ENCODE results near the gene ZFYVE26.
"Not testable (repeated sequence)": the region's sequence is repeated elsewhere in the genome, so short reads cannot be mapped to it uniquely, and the experiment has no call there.

Gene ZFYVE26

DNA sequence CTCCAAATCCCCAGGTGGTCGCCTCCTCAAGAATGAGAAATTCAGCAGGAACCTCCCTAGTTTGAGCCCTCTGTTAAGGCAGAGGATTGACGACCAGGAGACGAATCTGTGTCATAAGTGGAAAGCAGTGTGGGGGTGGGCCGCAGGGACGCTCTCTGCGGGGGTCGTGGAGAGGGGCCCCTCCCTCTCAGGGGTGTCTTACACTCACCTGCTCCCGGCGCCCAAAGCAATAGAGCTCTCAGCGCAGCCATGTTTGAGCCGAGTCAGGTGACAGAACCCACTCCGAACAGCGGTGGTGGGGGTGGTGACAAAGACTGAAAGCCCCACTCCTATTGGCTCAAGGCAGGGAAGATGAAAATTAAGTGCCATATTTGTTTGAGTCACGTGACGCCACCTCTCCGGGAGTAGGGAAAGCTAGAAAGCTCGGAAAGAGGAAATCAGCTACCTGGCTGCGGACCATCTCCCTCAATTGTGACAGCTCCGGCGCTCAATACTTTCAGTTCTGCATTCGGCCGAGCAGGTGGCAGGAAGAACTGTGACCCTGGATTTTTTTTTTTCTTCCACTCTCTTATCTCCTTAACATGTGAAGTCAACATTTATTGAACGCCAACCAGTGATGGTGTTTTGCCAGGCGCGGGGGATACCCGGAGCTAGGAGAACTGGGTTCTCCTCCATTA lies at the start of gene ZFYVE26:
TSS of gene ZFYVE26 (minus strand) at position 265 of the 677 bp plus-strand sequence. CDS start 627 bp downstream, outside the sequence.
- peak; percentile 57 to 93 for DNase-seq

DNA sequence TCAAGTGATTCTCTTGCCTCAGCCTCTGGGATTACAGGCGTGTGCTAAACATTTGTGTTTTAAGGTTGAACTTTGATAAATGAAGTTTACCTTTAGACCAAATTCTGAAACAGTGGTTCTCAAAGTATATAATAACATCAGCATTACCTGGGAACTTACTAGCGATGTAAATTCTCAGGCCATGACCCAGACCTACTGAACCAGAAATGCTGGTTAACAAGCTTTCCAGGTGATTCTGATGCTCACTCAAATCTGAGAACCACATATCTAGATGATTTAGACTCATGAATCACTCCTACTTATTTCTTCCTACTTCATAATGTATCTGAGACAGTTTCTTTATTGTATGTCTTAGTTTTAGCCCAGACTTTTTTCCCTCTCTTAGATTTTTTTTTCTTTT lies 46.8 kb upstream of the ZFYVE26 start:
- DNase-seq, result no peak

DNA sequence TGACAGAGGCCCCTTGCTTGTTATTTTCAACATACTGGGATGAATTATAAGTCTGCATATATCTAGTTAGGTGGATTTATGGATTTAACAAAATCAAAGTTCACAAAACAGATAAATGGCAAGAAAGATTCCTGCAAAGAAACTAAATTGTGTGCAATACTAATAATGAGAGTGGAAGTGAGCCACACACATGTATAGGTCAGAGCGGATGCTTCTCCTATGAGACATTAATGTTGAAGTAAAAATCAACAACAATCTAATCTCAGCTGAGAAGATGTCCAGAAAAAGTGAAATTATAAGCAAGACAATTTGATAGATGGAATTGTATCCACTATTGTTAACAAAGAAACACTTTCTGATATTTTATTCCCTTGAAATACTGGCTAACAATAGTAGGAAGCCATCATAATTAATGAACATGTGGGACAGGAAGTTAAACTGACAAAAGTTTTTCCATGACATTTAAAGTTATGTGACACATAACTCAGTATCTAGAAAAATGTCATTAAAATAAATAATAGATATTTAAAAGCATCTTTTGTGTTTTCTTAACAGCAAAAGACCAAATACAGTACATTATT lies 42.9 kb upstream of the ZFYVE26 start:
- no peak for DNase-seq

DNA sequence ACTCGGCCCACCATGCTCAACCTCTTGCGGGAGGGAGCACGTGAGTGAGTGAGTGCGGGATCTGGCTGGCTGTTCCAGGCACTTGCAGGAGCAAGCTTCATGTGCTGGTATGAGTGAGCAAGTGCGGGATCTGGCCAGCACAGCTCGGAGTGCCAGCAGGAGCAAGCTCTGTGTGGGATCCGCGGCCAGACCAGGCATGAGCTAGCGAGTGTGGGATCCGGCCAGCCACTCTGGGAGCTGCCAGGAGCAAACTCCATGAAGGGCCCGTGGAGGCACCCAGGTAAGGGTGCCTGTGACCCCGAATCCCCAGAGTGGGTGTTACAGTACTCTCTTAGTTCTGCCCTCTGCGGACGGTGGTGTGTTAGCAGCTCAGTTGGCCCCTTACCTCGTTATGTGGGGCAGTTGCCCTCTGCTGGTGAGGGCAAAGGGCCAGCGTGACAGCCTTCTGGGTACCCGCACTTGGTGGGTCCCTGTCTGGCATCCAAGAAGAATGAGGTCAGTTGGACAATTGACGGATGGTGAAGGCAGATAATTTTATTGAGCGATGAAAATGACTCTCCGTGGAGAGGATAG lies 41.5 kb upstream of the ZFYVE26 start:
- no peak for DNase-seq

DNA sequence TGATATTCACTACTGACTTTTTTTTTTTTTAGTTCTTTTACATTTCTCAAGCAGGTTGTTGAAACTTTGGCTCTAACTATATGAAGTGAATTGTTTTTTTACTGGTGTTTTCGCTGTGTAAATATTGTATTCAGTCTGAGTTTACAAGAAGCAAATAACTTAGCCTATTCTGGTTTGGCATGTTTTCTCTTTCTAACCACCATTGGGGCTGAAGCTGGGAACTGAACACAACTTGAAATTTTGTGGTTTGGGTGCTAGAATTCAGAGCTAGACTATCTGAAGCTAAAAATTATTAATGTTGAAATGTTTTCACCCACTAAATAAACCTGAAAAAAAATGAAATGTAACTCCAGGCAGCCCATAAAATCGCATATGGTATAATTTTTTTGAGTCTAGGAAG lies 40.4 kb upstream of the ZFYVE26 start:
- DNase-seq, result no peak

DNA sequence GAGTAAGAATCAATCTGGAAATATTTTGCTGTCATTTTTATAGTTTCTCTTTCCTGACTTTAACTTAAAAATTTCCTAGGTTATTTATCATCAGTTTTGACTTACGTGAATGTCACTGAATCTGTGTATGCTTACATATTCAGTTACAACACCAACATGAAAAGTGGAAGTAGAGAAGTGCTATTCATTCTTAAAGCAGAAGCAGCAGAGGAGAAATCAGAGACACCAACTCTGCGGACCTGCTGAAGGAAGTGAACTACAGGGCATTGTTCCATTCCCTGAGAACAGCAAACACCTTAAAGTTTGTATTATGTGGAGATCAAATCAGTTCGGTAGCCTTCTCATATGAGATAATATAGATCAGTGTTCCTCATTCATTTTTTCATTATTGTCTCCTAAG lies 37.3 kb upstream of the ZFYVE26 start:
- DNase-seq, result no peak

DNA sequence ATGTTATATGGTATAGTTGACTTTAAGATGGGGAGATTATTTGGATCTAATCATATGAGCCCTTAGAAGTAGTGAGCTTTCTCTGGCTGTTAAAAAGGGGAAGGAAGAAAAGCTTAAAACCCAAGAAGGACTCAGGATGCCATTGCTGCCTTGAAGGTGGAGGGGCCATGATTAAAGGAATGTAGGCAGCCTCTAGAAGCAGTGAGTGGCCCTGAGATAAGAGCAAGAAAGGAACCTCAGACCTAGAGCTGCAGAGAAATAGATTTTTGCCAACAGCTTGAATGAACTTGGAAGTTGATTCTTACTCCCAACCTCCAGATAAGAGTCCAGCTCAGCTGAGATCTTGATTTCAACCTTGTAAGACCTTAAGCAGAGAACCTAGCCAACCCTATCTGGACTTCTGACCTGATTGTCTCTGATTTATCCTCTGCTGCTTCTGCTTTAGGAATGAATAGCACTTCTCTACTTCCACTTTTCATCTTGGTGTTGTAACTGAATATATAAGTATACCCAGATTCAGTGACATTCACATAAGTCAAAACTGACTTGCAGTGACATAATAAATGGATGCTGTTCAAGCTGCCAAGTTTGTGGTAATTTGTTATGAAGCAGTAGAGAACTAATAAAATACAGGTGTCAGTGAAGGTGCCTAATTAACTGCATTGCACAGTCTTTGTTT lies 36.7 kb upstream of the ZFYVE26 start:
- DNase-seq, result no peak

DNA sequence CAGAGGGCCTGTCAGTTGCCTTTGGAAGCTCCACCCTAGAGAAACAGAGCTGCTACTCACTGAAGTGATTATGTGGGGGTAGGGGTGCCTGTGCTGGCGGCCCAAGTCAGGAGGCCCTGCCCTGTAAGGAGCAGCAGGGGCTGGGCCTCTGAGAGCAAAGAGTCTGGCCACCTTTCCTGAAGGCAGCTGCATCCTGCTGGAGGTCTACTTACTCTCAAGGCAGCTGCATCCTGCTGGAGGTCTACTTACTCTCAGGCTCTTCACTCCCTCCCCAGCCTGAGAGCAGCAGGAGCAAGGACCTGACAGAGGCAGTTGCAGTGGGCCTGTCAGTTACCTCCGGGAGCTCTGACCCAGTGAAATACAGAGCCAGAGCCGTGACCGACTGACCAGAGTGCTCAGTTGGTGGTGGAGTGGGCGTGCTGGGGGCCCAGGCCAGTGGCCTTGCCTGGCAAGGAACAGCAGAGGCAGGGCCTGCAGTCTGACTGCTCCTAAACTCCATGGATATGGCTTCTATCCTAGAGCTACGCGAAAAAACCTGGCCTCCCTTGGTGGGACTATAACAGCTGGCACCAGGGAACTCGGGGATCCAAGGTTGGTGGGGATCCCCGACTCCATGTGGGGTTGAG lies 35.5 kb upstream of the ZFYVE26 start:
- no peak for DNase-seq

DNA sequence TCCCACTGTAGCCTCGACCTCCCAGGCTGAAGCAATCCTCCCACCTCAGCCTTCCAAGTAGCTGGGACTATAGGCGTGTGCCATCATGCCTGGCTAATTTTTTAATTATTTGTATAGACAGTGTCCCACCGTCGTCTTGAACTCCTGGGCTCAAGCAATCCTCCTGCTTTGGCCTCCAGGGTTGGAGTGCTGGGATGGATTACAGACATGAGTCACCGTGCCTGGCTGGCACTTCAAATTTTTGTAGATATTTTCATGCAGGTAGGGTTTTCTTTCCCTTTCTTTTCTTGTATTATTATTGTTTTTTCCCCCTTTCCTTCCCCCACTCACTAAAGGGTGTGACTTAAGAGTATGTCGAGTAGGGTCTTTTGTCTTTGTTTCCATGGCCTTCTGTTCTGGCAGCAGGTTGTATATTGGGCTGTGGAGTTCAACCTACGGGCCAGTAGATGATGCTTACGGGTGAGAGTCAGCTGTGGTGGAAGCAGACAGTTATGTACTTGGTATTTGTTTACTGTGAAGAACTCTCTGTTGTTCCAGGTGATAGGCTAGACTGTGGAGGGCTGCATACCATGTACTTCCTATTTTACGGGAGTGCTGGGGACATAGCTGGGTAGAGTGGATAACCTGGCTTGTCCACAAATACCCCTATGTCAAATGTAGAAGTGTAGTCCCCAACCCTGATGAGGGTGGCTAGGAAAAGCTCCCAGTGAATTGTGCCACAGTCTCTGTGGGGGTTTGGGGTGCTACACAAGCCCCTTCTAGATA lies 33.9 kb upstream of the ZFYVE26 start:
- no peak for DNase-seq

DNA sequence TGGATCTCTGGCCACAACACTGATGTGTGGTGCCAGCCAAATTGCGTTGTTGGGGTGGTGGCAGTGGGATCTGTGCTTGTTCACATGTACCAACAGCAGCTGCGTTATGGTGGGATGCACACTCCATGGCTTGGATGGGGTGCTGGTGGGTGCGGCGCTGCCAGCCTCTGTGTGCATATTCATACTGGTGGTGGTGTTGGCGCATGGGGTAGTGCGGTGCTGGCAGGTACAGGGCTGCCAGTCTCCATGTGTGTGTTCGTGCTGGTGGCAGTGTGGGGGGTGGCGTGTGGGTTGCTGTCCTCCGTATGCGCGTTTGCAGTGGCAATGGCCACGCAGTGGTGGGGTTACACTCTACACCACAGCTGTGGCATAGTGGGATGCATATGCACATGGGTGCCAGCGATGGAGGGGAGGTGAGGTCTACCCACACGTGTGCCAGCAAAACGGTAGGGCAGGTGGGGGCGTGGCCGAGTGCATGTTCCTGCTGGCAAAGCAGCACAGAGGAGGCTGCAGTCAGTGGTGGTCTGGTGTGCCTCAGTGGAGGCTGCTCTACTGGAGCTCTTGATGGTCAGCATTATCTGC lies 29.7 kb upstream of the ZFYVE26 start:
- no peak for DNase-seq

DNA sequence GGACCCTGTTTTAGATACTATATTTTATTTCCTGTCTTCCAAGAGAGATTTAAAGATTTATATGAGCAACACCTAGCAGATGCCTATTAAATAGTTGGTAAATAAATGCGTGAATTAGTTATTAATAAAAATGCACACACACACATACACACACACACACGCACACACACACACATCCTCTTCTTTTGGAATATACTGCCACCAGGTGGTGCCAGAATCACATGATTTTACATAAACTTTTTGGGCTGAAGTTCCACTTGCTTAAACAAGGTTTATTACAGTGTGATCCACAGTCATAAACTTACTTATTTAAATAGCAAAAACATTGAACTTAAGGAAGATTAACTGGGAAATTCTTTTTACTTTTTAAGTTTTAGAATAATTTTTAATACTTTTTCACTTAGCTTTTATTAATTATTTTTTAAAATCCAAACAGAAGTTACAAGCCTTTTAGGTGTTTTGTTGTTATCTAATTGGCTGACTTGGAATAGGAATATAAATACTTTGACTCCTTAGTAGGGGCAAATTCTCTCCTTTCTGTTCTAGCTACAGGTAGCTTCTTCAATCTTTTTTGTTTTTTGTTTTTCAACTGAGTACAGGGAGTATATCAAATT lies 20.7 kb upstream of the ZFYVE26 start:
- DNase-seq, result no peak

DNA sequence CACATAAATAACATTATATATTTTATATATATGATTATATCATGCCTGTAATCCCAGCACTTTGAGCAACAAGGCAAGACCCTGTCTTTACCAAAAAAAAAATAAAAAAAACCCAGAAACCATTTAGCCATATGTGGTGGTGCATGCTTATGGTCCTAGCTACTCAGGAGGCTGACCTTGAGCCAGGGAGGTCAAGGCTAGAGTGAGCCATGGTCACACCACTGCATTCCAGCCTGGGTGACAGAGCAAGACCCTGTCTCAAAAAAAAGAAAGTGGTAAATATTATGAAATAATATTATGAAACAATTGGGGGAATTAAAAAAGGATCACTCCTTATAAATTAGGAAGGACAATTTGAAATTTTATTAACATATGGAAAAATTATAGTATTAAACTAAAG lies 19.2 kb upstream of the ZFYVE26 start:
- DNase-seq, result no peak

DNA sequence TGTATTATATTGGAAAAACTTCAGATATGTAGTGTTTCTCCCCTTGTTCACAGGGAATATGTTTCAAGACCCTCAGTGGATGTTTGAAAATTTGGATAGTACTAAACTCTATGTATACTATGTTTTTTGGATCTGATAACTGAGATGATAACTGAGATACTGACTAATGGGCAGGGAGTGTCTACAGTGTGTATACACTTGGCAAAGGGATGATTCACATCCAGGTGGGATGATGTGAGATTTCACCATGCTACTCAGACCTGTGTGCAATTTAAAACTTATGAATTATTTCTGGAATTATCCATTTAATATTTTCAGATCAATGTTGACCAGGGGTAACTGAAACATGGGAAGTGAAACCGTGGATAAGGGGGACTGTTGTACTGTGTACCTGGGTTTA lies 17.0 kb upstream of the ZFYVE26 start:
- DNase-seq, result no peak

DNA sequence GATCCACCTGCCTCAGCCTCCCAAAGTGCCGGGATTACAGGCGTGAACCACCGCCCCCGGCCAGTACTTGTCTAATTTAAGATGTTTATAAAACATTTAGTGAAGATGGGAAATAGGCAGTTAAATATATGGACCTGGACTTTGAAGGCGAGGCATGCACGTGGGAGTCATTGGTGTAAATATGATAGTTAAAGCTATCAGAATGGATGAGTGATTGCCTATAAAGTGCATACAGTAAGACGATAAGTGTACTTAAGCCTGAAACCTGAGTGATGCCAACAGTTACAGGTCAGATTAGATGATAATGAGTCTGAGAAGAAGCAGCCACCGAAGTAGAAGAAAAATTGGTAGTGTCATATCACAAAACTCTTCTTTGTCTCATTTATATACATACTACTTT lies 14.7 kb upstream of the ZFYVE26 start:
- DNase-seq, result no peak

DNA sequence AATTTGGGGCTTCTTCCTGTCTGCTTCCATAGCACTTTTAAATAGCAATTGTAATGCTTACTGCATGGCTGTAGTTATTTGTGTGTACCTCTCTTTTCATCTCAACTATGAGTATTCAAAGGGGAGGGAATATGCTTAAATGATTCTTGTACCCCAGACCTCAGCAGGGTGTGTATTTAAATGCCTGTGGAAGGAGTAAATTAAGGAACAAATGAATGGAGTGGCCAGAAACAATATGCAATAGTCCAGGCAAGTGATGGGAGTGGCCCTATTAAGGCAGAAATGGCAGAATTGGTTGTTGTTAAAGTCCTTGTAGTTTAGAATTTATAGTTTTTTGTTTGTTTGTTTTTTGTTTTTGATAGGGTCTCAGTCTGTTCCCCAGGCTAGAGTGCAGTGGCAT lies 4.7 kb upstream of the ZFYVE26 start:
- DNase-seq, result no peak

DNA sequence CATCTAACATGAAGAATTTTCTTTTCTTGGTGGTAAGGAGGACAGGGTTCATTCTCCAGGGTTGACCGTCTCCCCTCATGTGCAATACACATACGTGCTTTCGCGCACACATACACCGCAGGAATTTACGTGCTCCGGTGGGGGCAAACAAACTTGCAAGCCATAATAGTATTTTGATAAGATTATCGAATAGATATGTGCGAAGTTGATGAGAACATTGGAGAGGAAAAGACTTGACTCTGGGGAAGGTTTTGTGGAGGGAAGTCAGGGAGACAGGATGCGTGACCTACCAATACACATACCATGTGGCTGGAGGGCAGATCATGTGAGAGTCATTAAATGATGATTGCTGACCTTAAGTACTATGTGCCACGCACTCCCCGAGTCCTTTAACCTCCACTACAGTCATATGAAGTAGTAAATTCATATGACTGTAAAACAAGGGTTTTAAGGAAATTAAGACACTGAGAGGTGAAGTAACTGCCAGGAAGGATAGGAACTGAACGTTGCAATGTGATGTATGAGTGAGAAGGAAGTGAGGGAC lies 4.1 kb upstream of the ZFYVE26 start:
- no peak for DNase-seq

DNA sequence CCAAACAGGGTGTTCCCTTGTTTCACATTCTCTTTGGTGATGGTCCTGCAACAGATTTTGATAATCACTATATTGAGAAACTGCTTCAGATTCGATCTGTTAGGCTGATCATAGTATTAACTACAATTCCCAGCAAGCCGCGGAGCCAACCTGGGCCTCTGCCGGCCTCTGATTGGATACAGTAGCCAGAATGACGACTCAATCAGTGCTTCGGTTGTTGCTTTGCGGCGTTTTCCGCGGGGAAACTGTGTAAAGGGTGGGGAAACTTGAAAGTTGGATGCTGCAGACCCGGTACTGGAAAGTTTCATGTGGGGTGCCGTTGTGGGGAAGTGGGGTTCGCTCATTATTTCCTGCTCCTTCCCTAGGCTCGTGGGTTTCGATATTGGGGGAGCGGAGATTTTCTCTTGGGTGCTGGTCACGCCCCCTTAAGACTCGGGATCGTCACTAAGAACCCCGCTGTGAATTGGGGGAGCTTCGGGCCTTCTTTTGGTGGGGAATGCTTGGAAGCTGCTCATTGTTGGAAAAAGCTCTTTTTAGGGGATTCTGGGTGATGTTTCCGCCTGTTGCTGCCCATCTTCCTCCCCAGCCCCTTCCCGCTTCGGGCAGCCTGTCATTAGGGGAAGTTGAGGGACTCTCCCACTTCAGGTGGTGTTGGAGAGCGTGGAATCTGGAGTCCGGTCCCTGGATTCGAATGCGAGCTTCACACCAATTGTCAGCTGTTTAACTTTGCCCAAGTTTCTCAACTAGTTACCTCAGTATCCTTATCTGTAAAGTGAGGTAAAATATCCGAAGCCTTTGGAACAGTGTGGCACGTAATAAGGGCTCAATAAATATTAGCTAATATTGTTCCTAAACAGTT lies 3.4 kb upstream of the ZFYVE26 start, which contains the start of gene RAD51B:
TSS of gene RAD51B (plus strand) at position 217 of the 859 bp plus-strand sequence.
- peak in 1 of 2 experiments; percentile 29 for DNase-seq

DNA sequence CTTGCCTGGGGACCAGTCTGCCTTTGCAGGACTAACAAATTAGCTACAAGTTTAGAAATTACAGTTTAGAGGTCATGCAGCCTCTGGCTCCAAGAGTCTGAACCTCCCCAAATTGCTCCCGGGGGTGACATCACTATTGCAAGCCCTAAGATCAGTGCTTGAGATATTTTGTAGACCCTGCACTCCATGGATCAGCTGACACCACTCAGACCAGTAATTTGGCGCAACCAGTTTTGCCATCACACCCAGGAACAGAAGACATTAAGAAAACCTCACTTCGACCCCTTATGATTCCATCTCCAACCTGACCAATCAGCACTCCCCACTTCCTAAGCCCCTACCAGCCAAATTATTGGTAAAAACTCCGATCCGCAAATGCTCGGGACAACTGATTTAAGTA lies 2.1 kb upstream of the ZFYVE26 start:
- DNase-seq, result not testable (repeated sequence)

DNA sequence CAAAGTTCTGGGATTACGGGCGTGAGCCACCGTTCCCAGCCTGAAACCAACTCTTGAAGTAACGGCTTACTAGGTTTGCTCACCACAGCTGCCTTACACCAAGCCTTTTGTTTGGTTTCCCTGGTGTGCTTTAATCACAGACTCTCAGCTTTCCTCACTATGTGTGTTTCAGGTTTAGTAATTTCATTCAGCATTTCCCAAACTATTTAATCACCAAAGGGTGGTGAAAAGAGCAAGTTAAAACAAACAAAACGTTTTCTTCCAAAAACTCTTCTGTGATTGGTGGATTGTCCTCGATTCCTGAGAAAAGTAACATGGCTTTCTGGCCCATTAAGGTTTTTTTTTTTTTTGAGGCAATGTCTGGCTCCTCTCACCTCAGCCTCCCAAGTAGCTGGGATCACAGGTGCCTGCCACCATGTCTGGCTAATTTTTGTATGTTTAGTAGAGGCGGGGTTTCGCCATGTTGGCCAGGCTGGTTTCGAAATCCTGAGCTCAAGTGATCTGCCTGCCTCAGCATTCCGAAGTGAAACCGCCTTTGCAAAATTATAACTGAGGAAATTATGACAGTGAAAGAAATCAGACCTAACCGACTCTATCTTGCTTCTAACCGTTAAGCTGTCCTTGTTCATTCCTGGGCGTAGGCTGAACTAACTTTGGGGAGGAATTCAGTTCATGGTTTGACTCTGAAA lies 1.5 kb upstream of the ZFYVE26 start:
- no peak for DNase-seq
